ENCODE measurements around the gene RBM34.

The RBM34 gene

GRCh38 chr1:235157150-235157549, 3.9 kb downstream of the RBM34 start:
- Mint-ChIP-seq H3K4me1 (peaks cover 22% of the 10 kb centered on the region), H3K4me3 (no peak overlapping the region), H3K36me3 (ENCODE audit: low read depth) (peaks cover 30% of the 10 kb centered on the region), H3K9me3 (no peaks in the 10 kb centered on the region), H3K27me3 (ENCODE audit: low read depth, poor library complexity) (no peaks in the 10 kb centered on the region), H3K27ac (no peak overlapping the region)
- DNase-seq = no peak
- TF ChIP-seq CTCF (IDR thresholded peaks at IDR 0.05) = no peak

- no peak overlapping the region for H3K27ac Mint-ChIP-seq
- H3K9me3 Mint-ChIP-seq = no peaks in the 10 kb centered on the region
- H3K27me3 Mint-ChIP-seq (ENCODE audit: low read depth, poor library complexity) = no peaks in the 10 kb centered on the region
- peaks cover 20% of the 10 kb centered on the region for H3K4me1 Mint-ChIP-seq
- peaks cover 32% of the 10 kb centered on the region for H3K36me3 Mint-ChIP-seq (ENCODE audit: low read depth)
- no peak for TF ChIP-seq CTCF (IDR thresholded peaks at IDR 0.05)
- no peak for DNase-seq
- no peak overlapping the region for H3K4me3 Mint-ChIP-seq
Measured at GRCh38 chr1:235156740-235157139, 4.3 kb downstream of the RBM34 start.

GRCh38 chr1:235156265-235156664, 4.8 kb downstream of the RBM34 start:
- no peaks in the 10 kb centered on the region for H3K9me3 Mint-ChIP-seq
- DNase-seq = no peak
- no peaks in the 10 kb centered on the region for H3K27me3 Mint-ChIP-seq (ENCODE audit: low read depth, poor library complexity)
- peaks cover 36% of the 10 kb centered on the region for H3K36me3 Mint-ChIP-seq (ENCODE audit: low read depth)
- H3K4me1 Mint-ChIP-seq = peaks cover 16% of the 10 kb centered on the region
- no peak overlapping the region for H3K4me3 Mint-ChIP-seq
- TF ChIP-seq CTCF (IDR thresholded peaks at IDR 0.05) = no peak
- no peak overlapping the region for H3K27ac Mint-ChIP-seq

- Mint-ChIP-seq H3K36me3 (ENCODE audit: low read depth) (peaks cover 76% of the 10 kb centered on the region), H3K4me3 (no peak overlapping the region), H3K4me1 (no peaks in the 10 kb centered on the region), H3K27ac (no peak overlapping the region), H3K9me3 (no peaks in the 10 kb centered on the region), H3K27me3 (ENCODE audit: low read depth, poor library complexity) (no peaks in the 10 kb centered on the region)
- no peak for DNase-seq
- TF ChIP-seq CTCF (IDR thresholded peaks at IDR 0.05) = no peak
Measured at GRCh38 chr1:235152235-235152634, 8.8 kb downstream of the RBM34 start.

- H3K4me1 Mint-ChIP-seq = no peaks in the 10 kb centered on the region
- H3K4me3 Mint-ChIP-seq = no peak overlapping the region
- DNase-seq = no peak
- no peak for TF ChIP-seq CTCF (IDR thresholded peaks at IDR 0.05)
- peaks cover 84% of the 10 kb centered on the region for H3K36me3 Mint-ChIP-seq (ENCODE audit: low read depth)
- no peaks in the 10 kb centered on the region for H3K9me3 Mint-ChIP-seq
- H3K27ac Mint-ChIP-seq = no peak overlapping the region
- H3K27me3 Mint-ChIP-seq (ENCODE audit: low read depth, poor library complexity) = no peaks in the 10 kb centered on the region
Measured at GRCh38 chr1:235151033-235151432, 10.0 kb downstream of the RBM34 start.

- H3K27ac Mint-ChIP-seq = no peak overlapping the region
- H3K4me3 Mint-ChIP-seq = no peak overlapping the region
- peaks cover 93% of the 10 kb centered on the region for H3K36me3 Mint-ChIP-seq (ENCODE audit: low read depth)
- H3K27me3 Mint-ChIP-seq (ENCODE audit: low read depth, poor library complexity) = no peaks in the 10 kb centered on the region
- H3K4me1 Mint-ChIP-seq = no peaks in the 10 kb centered on the region
- TF ChIP-seq CTCF (IDR thresholded peaks at IDR 0.05) = no peak
- H3K9me3 Mint-ChIP-seq = no peaks in the 10 kb centered on the region
- DNase-seq = no peak
Measured at GRCh38 chr1:235149824-235150223, 11.2 kb downstream of the RBM34 start.
